Measurements from ENCODE around the gene RGL2.
A peak's percentile ranks its signal among the peaks of the same experiment; 100 is the strongest.

Gene RGL2

GRCh38 chr6:33278810-33279209, 19.9 kb downstream of the RGL2 start:
- peaks cover 6% of the 10 kb centered on the region for H3K4me1 ChIP-seq (ENCODE audit: control insufficient read depth, low read depth, low read length)
- no peak overlapping the region for H3K4me3 ChIP-seq (ENCODE audit: low read length)
- DNase-seq: no peak
- H3K9ac ChIP-seq (ENCODE audit: low read length): no peak overlapping the region
- no peak overlapping the region for H3K56ac ChIP-seq (ENCODE audit: low read length)
- no peak overlapping the region for H3K23ac ChIP-seq (ENCODE audit: low read length)
- no CpG with 5 or more reads among the region's 3 CpGs for whole genome bisulfite sequencing (ENCODE audit: extremely low coverage, insufficient coverage, low lambda C conversion rate)
- no peak overlapping the region for H3K18ac ChIP-seq (ENCODE audit: low read length)
- peaks cover 6% of the 10 kb centered on the region for H3K79me1 ChIP-seq (ENCODE audit: low read length)
- no peak overlapping the region for H2BK15ac ChIP-seq (replicated peaks; ENCODE audit: low read depth)
- H2BK120ac ChIP-seq (ENCODE audit: low read depth, low read length): no peak overlapping the region
- peaks cover 14% of the 10 kb centered on the region for H3K36me3 ChIP-seq (ENCODE audit: control insufficient read depth, insufficient read depth, low read length)
- H3K4me2 ChIP-seq (ENCODE audit: low read length): no peak overlapping the region
- no peaks in the 10 kb centered on the region for H3K27me3 ChIP-seq (ENCODE audit: insufficient read depth, low read length, poor library complexity)
- no peak overlapping the region for H4K5ac ChIP-seq (ENCODE audit: low read length)
- H2BK5ac ChIP-seq (ENCODE audit: low read length): no peak overlapping the region
- H3K79me2 ChIP-seq (ENCODE audit: control insufficient read depth, insufficient read depth, low read length): peaks cover 15% of the 10 kb centered on the region
- H2AK5ac ChIP-seq (ENCODE audit: low read length): no peak overlapping the region
- no peak overlapping the region for H3K4ac ChIP-seq (ENCODE audit: low read depth, low read length)
- H4K8ac ChIP-seq (ENCODE audit: low read depth, low read length): no peak overlapping the region
- no peak overlapping the region for H3K27ac ChIP-seq (ENCODE audit: low read depth, low read length)

GRCh38 chr6:33278392-33278741, 20.4 kb downstream of the RGL2 start:
- Histone ChIP-seq H3K36me3 (ENCODE audit: control insufficient read depth, insufficient read depth, low read length) (peaks cover 15% of the 10 kb centered on the region), H3K4me2 (ENCODE audit: low read length) (no peak overlapping the region), H4K5ac (ENCODE audit: low read length) (no peak overlapping the region), H3K23ac (ENCODE audit: low read length) (no peak overlapping the region), H4K8ac (ENCODE audit: low read depth, low read length) (no peak overlapping the region), H2BK120ac (ENCODE audit: low read depth, low read length) (no peak overlapping the region), H3K4ac (ENCODE audit: low read depth, low read length) (no peak overlapping the region), H3K79me2 (ENCODE audit: control insufficient read depth, insufficient read depth, low read length) (peaks cover 19% of the 10 kb centered on the region), H3K4me3 (ENCODE audit: low read length) (no peak overlapping the region), H3K79me1 (ENCODE audit: low read length) (peaks cover 6% of the 10 kb centered on the region), H2BK15ac (replicated peaks; ENCODE audit: low read depth) (no peak overlapping the region), H3K27me3 (ENCODE audit: insufficient read depth, low read length, poor library complexity) (no peaks in the 10 kb centered on the region), H2BK5ac (ENCODE audit: low read length) (no peak overlapping the region), H3K4me1 (ENCODE audit: control insufficient read depth, low read depth, low read length) (peaks cover 6% of the 10 kb centered on the region), H3K9ac (ENCODE audit: low read length) (peak overlapping the region; percentile 100), H3K27ac (ENCODE audit: low read depth, low read length) (no peak overlapping the region), H3K18ac (ENCODE audit: low read length) (no peak overlapping the region), H3K56ac (ENCODE audit: low read length) (peak overlapping the region; percentile 90), H2AK5ac (ENCODE audit: low read length) (no peak overlapping the region)
- no CpG with 5 or more reads among the region's 9 CpGs for WGBS (ENCODE audit: extremely low coverage, insufficient coverage, low lambda C conversion rate)
- DNase-seq: no peak

DNA sequence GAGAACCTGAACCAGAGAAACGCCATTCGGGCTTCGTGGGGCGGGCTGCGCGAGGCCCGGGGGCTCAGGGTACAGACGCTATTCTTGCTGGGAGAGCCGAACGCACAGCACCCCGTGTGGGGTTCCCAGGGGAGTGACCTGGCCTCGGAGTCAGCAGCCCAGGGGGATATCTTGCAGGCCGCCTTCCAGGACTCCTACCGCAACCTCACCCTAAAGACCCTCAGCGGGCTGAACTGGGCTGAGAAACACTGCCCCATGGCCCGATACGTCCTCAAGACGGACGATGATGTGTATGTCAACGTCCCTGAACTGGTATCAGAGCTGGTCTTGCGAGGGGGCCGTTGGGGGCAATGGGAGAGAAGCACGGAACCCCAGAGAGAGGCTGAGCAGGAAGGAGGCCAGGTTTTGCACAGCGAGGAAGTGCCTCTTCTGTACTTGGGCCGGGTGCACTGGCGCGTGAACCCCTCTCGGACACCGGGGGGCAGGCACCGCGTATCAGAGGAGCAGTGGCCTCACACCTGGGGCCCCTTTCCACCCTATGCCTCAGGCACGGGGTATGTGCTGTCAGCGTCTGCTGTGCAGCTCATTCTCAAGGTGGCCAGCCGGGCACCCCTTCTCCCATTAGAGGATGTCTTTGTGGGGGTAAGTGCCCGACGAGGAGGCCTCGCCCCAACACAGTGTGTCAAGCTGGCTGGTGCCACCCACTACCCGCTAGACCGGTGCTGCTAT, 20.9 kb downstream of the RGL2 start:
- no CpG with 5 or more reads among the region's 39 CpGs for WGBS (ENCODE audit: extremely low coverage, insufficient coverage, low lambda C conversion rate)
- peak overlapping the region; percentile 52 for H3K18ac ChIP-seq (ENCODE audit: low read length)
- H3K27ac ChIP-seq (ENCODE audit: low read depth, low read length): peak overlapping the region; percentile 94
- H3K79me2 ChIP-seq (ENCODE audit: control insufficient read depth, insufficient read depth, low read length): peaks cover 25% of the 10 kb centered on the region
- no peak overlapping the region for H2BK15ac ChIP-seq (replicated peaks; ENCODE audit: low read depth)
- H3K4ac ChIP-seq (ENCODE audit: low read depth, low read length): no peak overlapping the region
- peaks cover 6% of the 10 kb centered on the region for H3K79me1 ChIP-seq (ENCODE audit: low read length)
- H3K4me3 ChIP-seq (ENCODE audit: low read length): peak overlapping the region; percentile 42
- H3K56ac ChIP-seq (ENCODE audit: low read length): peak overlapping the region; percentile 90
- H2BK5ac ChIP-seq (ENCODE audit: low read length): peak overlapping the region; percentile 17
- H3K4me1 ChIP-seq (ENCODE audit: control insufficient read depth, low read depth, low read length): peaks cover 6% of the 10 kb centered on the region
- H3K9ac ChIP-seq (ENCODE audit: low read length): peak overlapping the region; percentile 100
- peak overlapping the region; percentile 91 for H3K4me2 ChIP-seq (ENCODE audit: low read length)
- peak overlapping the region; percentile 51 for H2AK5ac ChIP-seq (ENCODE audit: low read length)
- H2BK120ac ChIP-seq (ENCODE audit: low read depth, low read length): no peak overlapping the region
- H3K36me3 ChIP-seq (ENCODE audit: control insufficient read depth, insufficient read depth, low read length): peaks cover 17% of the 10 kb centered on the region
- H4K5ac ChIP-seq (ENCODE audit: low read length): no peak overlapping the region
- no peaks in the 10 kb centered on the region for H3K27me3 ChIP-seq (ENCODE audit: insufficient read depth, low read length, poor library complexity)
- H3K23ac ChIP-seq (ENCODE audit: low read length): peak overlapping the region; percentile 45
- H4K8ac ChIP-seq (ENCODE audit: low read depth, low read length): no peak overlapping the region
- DNase-seq: no peak

DNA sequence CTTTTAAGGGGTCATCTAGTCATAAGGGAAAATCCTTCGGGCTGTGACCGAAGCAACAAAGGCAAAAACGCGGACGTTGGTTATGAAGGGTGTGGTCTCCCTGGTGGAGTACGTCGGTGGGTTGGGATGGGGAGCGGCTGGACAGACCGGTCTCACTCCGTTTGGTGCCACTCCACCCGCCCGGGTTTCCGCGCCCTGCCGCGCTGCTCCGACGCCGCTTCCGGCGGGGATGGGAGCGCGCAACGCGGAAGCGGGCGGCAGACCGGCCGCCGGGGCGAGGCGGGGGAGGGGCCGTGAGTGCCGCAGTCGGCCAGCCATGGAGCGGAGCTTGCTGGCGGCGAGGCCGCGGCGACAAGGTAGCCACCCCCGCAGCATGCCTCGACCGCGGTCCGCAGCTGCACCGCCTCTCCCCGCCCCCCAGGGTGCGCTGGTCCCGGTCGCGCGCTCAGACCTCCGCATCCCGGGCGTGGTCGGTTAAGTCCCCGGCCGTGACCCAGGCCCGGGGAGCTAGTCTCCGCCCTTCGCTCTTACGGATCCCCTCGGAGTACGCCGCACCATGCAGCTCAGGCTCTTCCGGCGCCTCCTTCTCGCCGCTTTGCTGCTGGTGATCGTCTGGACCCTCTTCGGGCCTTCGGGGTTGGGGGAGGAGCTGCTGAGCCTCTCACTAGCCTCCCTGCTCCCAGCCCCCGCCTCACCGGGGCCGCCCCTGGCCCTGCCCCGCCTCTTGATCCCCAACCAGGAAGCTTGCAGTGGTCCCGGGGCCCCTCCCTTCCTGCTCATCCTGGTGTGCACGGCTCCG, 21.7 kb downstream of the RGL2 start, which contains the start of gene B3GALT4:
TSS of gene B3GALT4 (plus strand) at position 260 of the 799 bp plus-strand sequence. CDS start at position 557, 297 bp downstream.
- H4K5ac ChIP-seq (ENCODE audit: low read length): no peak within 1 kb of the TSS
- peak within 1 kb of the TSS; percentile 100 for H3K9ac ChIP-seq (ENCODE audit: low read length)
- no peak within 1 kb of the TSS for H4K8ac ChIP-seq (ENCODE audit: low read depth, low read length)
- peak; percentile 97 for DNase-seq
- H3K18ac ChIP-seq (ENCODE audit: low read length): peak within 1 kb of the TSS; percentile 52
- peaks cover 32% of the 10 kb centered on the region for H3K79me2 ChIP-seq (ENCODE audit: control insufficient read depth, insufficient read depth, low read length)
- peaks cover 17% of the 10 kb centered on the region for H3K36me3 ChIP-seq (ENCODE audit: control insufficient read depth, insufficient read depth, low read length)
- peaks cover 6% of the 10 kb centered on the region for H3K4me1 ChIP-seq (ENCODE audit: control insufficient read depth, low read depth, low read length)
- H3K27me3 ChIP-seq (ENCODE audit: insufficient read depth, low read length, poor library complexity): no peaks in the 10 kb centered on the region
- H2BK5ac ChIP-seq (ENCODE audit: low read length): peak within 1 kb of the TSS; percentile 59
- H2BK120ac ChIP-seq (ENCODE audit: low read depth, low read length): no peak within 1 kb of the TSS
- peak within 1 kb of the TSS; percentile 94 for H3K56ac ChIP-seq (ENCODE audit: low read length)
- H3K23ac ChIP-seq (ENCODE audit: low read length): peak within 1 kb of the TSS; percentile 80
- H3K4ac ChIP-seq (ENCODE audit: low read depth, low read length): peak within 1 kb of the TSS; percentile 28
- peak within 1 kb of the TSS; percentile 94 for H3K27ac ChIP-seq (ENCODE audit: low read depth, low read length)
- WGBS (ENCODE audit: extremely low coverage, insufficient coverage, low lambda C conversion rate): no CpG with 5 or more reads among the region's 80 CpGs
- no peak within 1 kb of the TSS for H2BK15ac ChIP-seq (replicated peaks; ENCODE audit: low read depth)
- peak within 1 kb of the TSS; percentile 46 for H3K4me3 ChIP-seq (ENCODE audit: low read length)
- H3K79me1 ChIP-seq (ENCODE audit: low read length): peaks cover 8% of the 10 kb centered on the region
- H2AK5ac ChIP-seq (ENCODE audit: low read length): peak within 1 kb of the TSS; percentile 51
- H3K4me2 ChIP-seq (ENCODE audit: low read length): peak within 1 kb of the TSS; percentile 91

GRCh38 chr6:33276581-33276863, 22.2 kb downstream of the RGL2 start:
- no peak overlapping the region for H3K18ac ChIP-seq (ENCODE audit: low read length)
- no peak overlapping the region for H4K8ac ChIP-seq (ENCODE audit: low read depth, low read length)
- peak overlapping the region; percentile 94 for H3K27ac ChIP-seq (ENCODE audit: low read depth, low read length)
- no peak overlapping the region for H2AK5ac ChIP-seq (ENCODE audit: low read length)
- H3K79me1 ChIP-seq (ENCODE audit: low read length): peaks cover 8% of the 10 kb centered on the region
- DNase-seq: no peak
- no peak overlapping the region for H2BK120ac ChIP-seq (ENCODE audit: low read depth, low read length)
- H3K4ac ChIP-seq (ENCODE audit: low read depth, low read length): no peak overlapping the region
- peak overlapping the region; percentile 46 for H3K4me3 ChIP-seq (ENCODE audit: low read length)
- H3K4me2 ChIP-seq (ENCODE audit: low read length): peak overlapping the region; percentile 83
- H3K56ac ChIP-seq (ENCODE audit: low read length): peak overlapping the region; percentile 94
- H3K23ac ChIP-seq (ENCODE audit: low read length): no peak overlapping the region
- H3K36me3 ChIP-seq (ENCODE audit: control insufficient read depth, insufficient read depth, low read length): peaks cover 17% of the 10 kb centered on the region
- H2BK5ac ChIP-seq (ENCODE audit: low read length): peak overlapping the region; percentile 59
- peaks cover 34% of the 10 kb centered on the region for H3K79me2 ChIP-seq (ENCODE audit: control insufficient read depth, insufficient read depth, low read length)
- no peak overlapping the region for H4K5ac ChIP-seq (ENCODE audit: low read length)
- H3K27me3 ChIP-seq (ENCODE audit: insufficient read depth, low read length, poor library complexity): no peaks in the 10 kb centered on the region
- no peak overlapping the region for H2BK15ac ChIP-seq (replicated peaks; ENCODE audit: low read depth)
- peaks cover 6% of the 10 kb centered on the region for H3K4me1 ChIP-seq (ENCODE audit: control insufficient read depth, low read depth, low read length)
- peak overlapping the region; percentile 100 for H3K9ac ChIP-seq (ENCODE audit: low read length)

Data from mesendoderm (in vitro differentiated cells).